ENCODE results near the gene MRPL33. TPM values are rescaled to one million over a fixed set of nuclear protein-coding genes. Genes with fewer than 3 reads are reported as not detected.

MRPL33 gene
- total RNA-seq, 1 donor from 2014 or later, result 27.4 TPM

GRCh38 chr2:27795093-27795834 lies 23.7 kb downstream of the MRPL33 start:
- DNase-seq, result no peak
- TF ChIP-seq, protein P1, sequence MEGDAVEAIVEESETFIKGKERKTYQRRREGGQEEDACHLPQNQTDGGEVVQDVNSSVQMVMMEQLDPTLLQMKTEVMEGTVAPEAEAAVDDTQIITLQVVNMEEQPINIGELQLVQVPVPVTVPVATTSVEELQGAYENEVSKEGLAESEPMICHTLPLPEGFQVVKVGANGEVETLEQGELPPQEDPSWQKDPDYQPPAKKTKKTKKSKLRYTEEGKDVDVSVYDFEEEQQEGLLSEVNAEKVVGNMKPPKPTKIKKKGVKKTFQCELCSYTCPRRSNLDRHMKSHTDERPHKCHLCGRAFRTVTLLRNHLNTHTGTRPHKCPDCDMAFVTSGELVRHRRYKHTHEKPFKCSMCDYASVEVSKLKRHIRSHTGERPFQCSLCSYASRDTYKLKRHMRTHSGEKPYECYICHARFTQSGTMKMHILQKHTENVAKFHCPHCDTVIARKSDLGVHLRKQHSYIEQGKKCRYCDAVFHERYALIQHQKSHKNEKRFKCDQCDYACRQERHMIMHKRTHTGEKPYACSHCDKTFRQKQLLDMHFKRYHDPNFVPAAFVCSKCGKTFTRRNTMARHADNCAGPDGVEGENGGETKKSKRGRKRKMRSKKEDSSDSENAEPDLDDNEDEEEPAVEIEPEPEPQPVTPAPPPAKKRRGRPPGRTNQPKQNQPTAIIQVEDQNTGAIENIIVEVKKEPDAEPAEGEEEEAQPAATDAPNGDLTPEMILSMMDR (IDR thresholded peaks at IDR 0.05), result no peak
- CTCF ChIA-PET, result no interaction called here
- Mint-ChIP-seq H3K27ac (no peak overlapping the region), H3K36me3 (ENCODE audit: low read depth) (no peaks in the 10 kb centered on the region), H3K9me3 (no peaks in the 10 kb centered on the region), H3K4me1 (no peaks in the 10 kb centered on the region), H3K27me3 (no peaks in the 10 kb centered on the region), H3K4me3 (no peak overlapping the region)
- no peak for ATAC-seq (ENCODE audit: low read depth)
- POLR2A ChIA-PET, result no interaction called here
- intact Hi-C loops (cut with micrococcal nuclease), result no loop called here

- H3K4me3 Mint-ChIP-seq, result no peak overlapping the region
- H3K4me1 Mint-ChIP-seq, result no peaks in the 10 kb centered on the region
- intact Hi-C loops (cut with micrococcal nuclease), result no loop called here
- ATAC-seq (ENCODE audit: low read depth), result no peak
- H3K27me3 Mint-ChIP-seq, result no peaks in the 10 kb centered on the region
- no peaks in the 10 kb centered on the region for H3K9me3 Mint-ChIP-seq
- no peak for DNase-seq
- H3K36me3 Mint-ChIP-seq (ENCODE audit: low read depth), result no peaks in the 10 kb centered on the region
- no peak overlapping the region for H3K27ac Mint-ChIP-seq
- ChIA-PET CTCF (no interaction called here), POLR2A (interaction anchor here (0.7 kb wide), 1 partner anchor 127 kb away, joined by 4 read pairs; no protein-coding TSS in a partner anchor)
- TF ChIP-seq, protein P1 (IDR thresholded peaks at IDR 0.05), result no peak
Measured at GRCh38 chr2:27795868-27796277, 24.4 kb downstream of the MRPL33 start.

DNA sequence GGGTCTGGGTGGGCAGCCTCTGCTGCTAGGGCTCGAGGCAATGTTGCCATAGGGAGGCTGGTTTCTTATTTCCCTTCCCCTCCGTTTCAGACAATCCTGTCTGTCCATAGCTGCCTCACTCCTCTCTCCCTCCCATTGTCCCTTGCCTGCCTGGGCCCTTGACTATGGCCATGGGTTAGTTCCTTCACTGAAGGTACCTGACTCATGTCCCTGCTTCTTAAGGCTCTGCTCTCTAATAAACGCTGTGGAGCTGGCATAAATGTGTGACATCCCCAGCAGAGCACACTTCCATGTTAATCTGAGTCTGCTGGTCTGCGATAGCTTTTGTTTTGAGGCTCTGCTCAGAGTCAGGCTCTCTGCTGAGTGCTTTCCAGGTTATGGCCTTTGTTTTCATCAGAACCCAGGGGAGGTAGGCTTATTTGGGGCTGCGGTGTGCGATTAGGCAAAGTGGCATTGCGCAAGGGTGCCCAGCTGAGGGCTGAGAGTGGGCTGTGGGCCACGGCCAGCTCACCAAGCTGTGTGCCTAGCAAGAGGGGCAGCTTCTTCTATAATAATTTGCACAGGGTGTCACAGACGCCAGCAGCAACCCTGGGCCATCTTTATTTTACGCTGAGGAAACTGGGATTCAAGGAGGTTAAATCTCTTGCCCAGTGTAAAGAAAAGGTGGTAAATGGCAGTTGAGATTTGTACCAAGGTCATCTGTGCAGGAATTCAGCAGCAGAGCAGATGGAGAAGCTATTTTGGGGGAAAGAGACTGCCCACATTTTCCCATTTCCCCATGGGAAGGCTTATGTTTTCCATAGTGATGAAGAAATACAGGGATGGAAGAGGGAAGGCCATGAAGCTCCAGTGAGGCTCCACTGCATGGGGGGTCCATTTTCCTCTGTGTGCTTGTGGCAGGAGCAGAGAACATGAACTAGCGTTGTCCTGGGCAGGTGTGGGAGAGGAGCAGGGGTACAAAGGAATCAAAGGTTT lies 25.6 kb downstream of the MRPL33 start:
- H3K4me3 Mint-ChIP-seq, result no peak overlapping the region

DNA sequence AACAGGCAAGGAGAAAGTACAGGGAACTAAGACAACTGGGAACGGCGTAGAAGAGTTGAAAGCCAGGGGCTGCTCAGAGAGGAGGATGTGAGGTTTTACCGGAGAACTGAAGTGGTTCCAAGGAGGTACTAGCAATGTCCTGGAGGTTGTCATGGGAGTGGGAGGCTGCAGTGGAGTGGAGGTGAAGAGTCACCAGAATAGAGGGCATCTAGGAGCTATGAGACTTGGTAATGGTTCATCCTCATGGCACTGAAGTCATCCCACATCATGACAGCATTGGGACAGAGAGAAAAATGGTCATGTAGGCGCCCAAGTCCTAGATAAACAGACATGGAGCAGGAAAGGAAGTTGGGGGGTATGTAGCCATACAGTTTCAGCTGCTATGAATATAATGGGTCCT lies 26.3 kb downstream of the MRPL33 start:
- Mint-ChIP-seq H3K4me1 (no peaks in the 10 kb centered on the region), H3K27me3 (no peaks in the 10 kb centered on the region), H3K4me3 (no peak overlapping the region), H3K27ac (no peak overlapping the region), H3K36me3 (ENCODE audit: low read depth) (no peaks in the 10 kb centered on the region), H3K9me3 (no peaks in the 10 kb centered on the region)
- intact Hi-C loops (cut with micrococcal nuclease), result no loop called here
- POLR2A ChIA-PET, result no interaction called here
- CTCF ChIA-PET, result no interaction called here
- DNase-seq, result no peak
- TF ChIP-seq, protein P1 (IDR thresholded peaks at IDR 0.05), result no peak
- no peak for ATAC-seq (ENCODE audit: low read depth)

More for the DNA sequence above, 25.6 kb downstream of the MRPL33 start:
- no peaks in the 10 kb centered on the region for H3K36me3 Mint-ChIP-seq (ENCODE audit: low read depth)
- H3K4me1 Mint-ChIP-seq, result no peaks in the 10 kb centered on the region
- no peaks in the 10 kb centered on the region for H3K27me3 Mint-ChIP-seq
- H3K9me3 Mint-ChIP-seq, result no peaks in the 10 kb centered on the region
- TF ChIP-seq, protein P1 (IDR thresholded peaks at IDR 0.05), result no peak
- ATAC-seq (ENCODE audit: low read depth) (no peak), DNase-seq (no peak)
- CTCF ChIA-PET, result no interaction called here
- intact Hi-C loops (cut with micrococcal nuclease), result no loop called here
- no peak overlapping the region for H3K27ac Mint-ChIP-seq
- POLR2A ChIA-PET, result no interaction called here

GRCh38 chr2:27798486-27798885 lies 27.0 kb downstream of the MRPL33 start:
- ATAC-seq (ENCODE audit: low read depth) (no peak), DNase-seq (no peak)
- Mint-ChIP-seq H3K27ac (no peak overlapping the region), H3K27me3 (no peaks in the 10 kb centered on the region), H3K4me1 (no peaks in the 10 kb centered on the region), H3K4me3 (no peak overlapping the region), H3K36me3 (ENCODE audit: low read depth) (no peaks in the 10 kb centered on the region), H3K9me3 (no peaks in the 10 kb centered on the region)
- TF ChIP-seq, protein P1 (IDR thresholded peaks at IDR 0.05), result no peak
- CTCF ChIA-PET, result no interaction called here
- POLR2A ChIA-PET, result no interaction called here
- intact Hi-C loops (cut with micrococcal nuclease), result no loop called here
